ENCODE results near the gene EEF1A1. TPM values are rescaled to one million over a fixed set of nuclear protein-coding genes. Genes with fewer than 3 reads are reported as not detected.

EEF1A1 gene
- total and polyA plus RNA-seq, 2 donors (not counting 1 experiment from before 2014, with no cell fraction given): 15,755 to 21,405 TPM

- Histone ChIP-seq H3K9me3 (ENCODE audit: control insufficient read depth, insufficient read depth, low read depth, low read length) (no peaks in the 10 kb centered on the region), H2AFZ (ENCODE audit: low read length) (no peak overlapping the region), H3K36me3 (ENCODE audit: control insufficient read depth, insufficient read depth, low read length) (no peaks in the 10 kb centered on the region), H3K79me2 (ENCODE audit: control insufficient read depth, insufficient read depth, low read length) (no peaks in the 10 kb centered on the region), H3K4me1 (ENCODE audit: control insufficient read depth, extremely low read depth, insufficient read depth, low read length) (peaks cover 4% of the 10 kb centered on the region), H3K27me3 (ENCODE audit: control insufficient read depth, insufficient read depth, low read length) (no peaks in the 10 kb centered on the region), H3K4me2 (ENCODE audit: extremely low read depth, insufficient read depth, low read length) (no peak overlapping the region), H3K4me3 (replicated peaks in 1 of 4; ENCODE audit: control extremely low read depth in 1 of 4, insufficient read depth in 1 of 4, low read depth in 3 of 4, low read length in 4 of 4) (no peak overlapping the region), H3K27ac (ENCODE audit: insufficient read depth, low read length) (no peak overlapping the region), H3K9ac (ENCODE audit: insufficient read depth, low read length) (no peak overlapping the region), H4K20me1 (ENCODE audit: control insufficient read depth, extremely low read depth, insufficient read depth, low read length) (no peaks in the 10 kb centered on the region)
- no peak for TF ChIP-seq CTCF (conservative IDR thresholded peaks at IDR 0.05 in 1 of 2, IDR thresholded peaks at IDR 0.05 in 1 of 2; ENCODE audit: low read depth in 1 of 2, low read length in 2 of 2)
- TF ChIP-seq EZH2 (IDR thresholded peaks at IDR 0.05; ENCODE audit: low read length, missing control alignments): no peak
- peak in 1 of 2 donors; percentile 72 for DNase-seq (ENCODE audit: low read depth in 2 of 2)
Measured at GRCh38 chr6:73565767-73566485, 45.1 kb upstream of the EEF1A1 start.

GRCh38 chr6:73564578-73565345 is 43.9 kb upstream of the EEF1A1 start:
- H4K20me1 ChIP-seq (ENCODE audit: control insufficient read depth, extremely low read depth, insufficient read depth, low read length): no peaks in the 10 kb centered on the region
- peaks cover 4% of the 10 kb centered on the region for H3K4me1 ChIP-seq (ENCODE audit: control insufficient read depth, extremely low read depth, insufficient read depth, low read length)
- no peaks in the 10 kb centered on the region for H3K9me3 ChIP-seq (ENCODE audit: control insufficient read depth, insufficient read depth, low read depth, low read length)
- H3K4me3 ChIP-seq (replicated peaks in 1 of 4; ENCODE audit: control extremely low read depth in 1 of 4, insufficient read depth in 1 of 4, low read depth in 3 of 4, low read length in 4 of 4): no peak overlapping the region
- DNase-seq (ENCODE audit: low read depth in 2 of 2): no peak
- H3K27ac ChIP-seq (ENCODE audit: insufficient read depth, low read length): no peak overlapping the region
- TF ChIP-seq CTCF (conservative IDR thresholded peaks at IDR 0.05 in 1 of 2, IDR thresholded peaks at IDR 0.05 in 1 of 2; ENCODE audit: low read depth in 1 of 2, low read length in 2 of 2): no peak
- TF ChIP-seq EZH2 (IDR thresholded peaks at IDR 0.05; ENCODE audit: low read length, missing control alignments): no peak
- no peaks in the 10 kb centered on the region for H3K27me3 ChIP-seq (ENCODE audit: control insufficient read depth, insufficient read depth, low read length)
- no peak overlapping the region for H3K9ac ChIP-seq (ENCODE audit: insufficient read depth, low read length)
- H3K36me3 ChIP-seq (ENCODE audit: control insufficient read depth, insufficient read depth, low read length): no peaks in the 10 kb centered on the region
- H2AFZ ChIP-seq (ENCODE audit: low read length): no peak overlapping the region
- H3K4me2 ChIP-seq (ENCODE audit: extremely low read depth, insufficient read depth, low read length): no peak overlapping the region
- H3K79me2 ChIP-seq (ENCODE audit: control insufficient read depth, insufficient read depth, low read length): no peaks in the 10 kb centered on the region

GRCh38 chr6:73562558-73562957 is 41.7 kb upstream of the EEF1A1 start:
- Histone ChIP-seq H3K27ac (ENCODE audit: insufficient read depth, low read length) (no peak overlapping the region), H3K4me3 (replicated peaks in 1 of 4; ENCODE audit: control extremely low read depth in 1 of 4, insufficient read depth in 1 of 4, low read depth in 3 of 4, low read length in 4 of 4) (no peak overlapping the region), H3K27me3 (ENCODE audit: control insufficient read depth, insufficient read depth, low read length) (no peaks in the 10 kb centered on the region), H2AFZ (ENCODE audit: low read length) (no peak overlapping the region), H3K9ac (ENCODE audit: insufficient read depth, low read length) (no peak overlapping the region), H3K79me2 (ENCODE audit: control insufficient read depth, insufficient read depth, low read length) (no peaks in the 10 kb centered on the region), H3K4me2 (ENCODE audit: extremely low read depth, insufficient read depth, low read length) (no peak overlapping the region), H3K36me3 (ENCODE audit: control insufficient read depth, insufficient read depth, low read length) (no peaks in the 10 kb centered on the region), H4K20me1 (ENCODE audit: control insufficient read depth, extremely low read depth, insufficient read depth, low read length) (no peaks in the 10 kb centered on the region), H3K9me3 (ENCODE audit: control insufficient read depth, insufficient read depth, low read depth, low read length) (no peaks in the 10 kb centered on the region), H3K4me1 (ENCODE audit: control insufficient read depth, extremely low read depth, insufficient read depth, low read length) (peaks cover 3% of the 10 kb centered on the region)
- no peak for DNase-seq (ENCODE audit: low read depth in 2 of 2)
- TF ChIP-seq CTCF (conservative IDR thresholded peaks at IDR 0.05 in 1 of 2, IDR thresholded peaks at IDR 0.05 in 1 of 2; ENCODE audit: low read depth in 1 of 2, low read length in 2 of 2): no peak
- no peak for TF ChIP-seq EZH2 (IDR thresholded peaks at IDR 0.05; ENCODE audit: low read length, missing control alignments)
